SU-DHL-6 (cell line): ENCODE results near the gene NPHP4.

Source experiments
- H2AFZ ChIP-seq: fragments of 200-600 bp; sonication (generic); 2 replicates; pipeline ENCODE4 v1.6.1; 2014; ENCODE audit warnings: low read depth, mild to moderate bottlenecking, moderate library complexity, mixed read lengths, antibody characterized with exemption, low read length; ENCODE audit not compliant: severe bottlenecking
- H3F3A ChIP-seq: fragments of 200-600 bp; shearing (Covaris generic); 2 replicates; pipeline ENCODE4 v1.6.0; 2016; ENCODE audit warnings: antibody characterized with exemption, mild to moderate bottlenecking; ENCODE audit not compliant: insufficient read depth
- H3K27ac ChIP-seq: fragments of 200-600 bp; sonication (generic); 2 replicates; pipeline ENCODE4 v1.5.1; 2016; ENCODE audit warnings: low read depth, mild to moderate bottlenecking, low read length, moderate library complexity, mixed read lengths
- H3K27me3 ChIP-seq: fragments of 200-600 bp; sonication (generic), shearing (Covaris generic); 2 replicates; pipeline ENCODE4 v1.6.0; 2014; ENCODE audit warnings: mild to moderate bottlenecking, low read length
- H3K36me3 ChIP-seq: fragments of 200-600 bp; sonication (generic); 2 replicates; pipeline ENCODE4 v1.6.1; 2014; ENCODE audit warnings: mild to moderate bottlenecking, low read length, mixed read lengths
- H3K4me2 ChIP-seq: fragments of 300-600, 200-600 bp; shearing (Covaris generic), sonication (generic); 2 replicates; pipeline ENCODE4 v1.6.0; 2014; ENCODE audit warnings: low read length, low read depth, mild to moderate bottlenecking; ENCODE audit not compliant: poor library complexity, severe bottlenecking
- H3K4me3 ChIP-seq: fragments of 200-600 bp; sonication (generic); 2 replicates; pipeline ENCODE4 v1.5.1; 2014; ENCODE audit warnings: antibody characterized with exemption, low read length, mild to moderate bottlenecking, mixed read lengths; ENCODE audit not compliant: insufficient read depth, poor library complexity, severe bottlenecking
- H3K79me2 ChIP-seq: fragments of 200-600 bp; sonication (generic); 2 replicates; pipeline ENCODE4 v1.6.1; 2014; ENCODE audit warnings: mild to moderate bottlenecking, low read length, moderate library complexity; ENCODE audit not compliant: insufficient read depth
- H3K9ac ChIP-seq: fragments of 200-600 bp; sonication (generic); 2 replicates; pipeline ENCODE4 v1.7.0; 2014; ENCODE audit warnings: mild to moderate bottlenecking, low read length
- H3K9me2 ChIP-seq: fragments of 200-600 bp; sonication (generic); replicated peaks from 2 replicates; pipeline ENCODE4 v1.6.1; 2014; ENCODE audit warnings: low read length; ENCODE audit not compliant: insufficient read depth
- H3K9me3 ChIP-seq: fragments of 200-600 bp; sonication (generic); 2 replicates; pipeline ENCODE4 v1.6.1; 2014; ENCODE audit warnings: low read length, mixed read lengths; ENCODE audit not compliant: insufficient read depth
- H4K20me1 ChIP-seq: fragments of 200-600 bp; sonication (generic); 2 replicates; pipeline ENCODE4 v1.6.1; 2014; ENCODE audit warnings: low read depth, mild to moderate bottlenecking, antibody characterized with exemption, low read length, moderate library complexity, mixed read lengths
- CTCF ChIP-seq: fragments of 200-600 bp; sonication (generic); IDR thresholded peaks from one replicate; pipeline ENCODE4 v1.5.1; 2017; ENCODE audit warnings: antibody characterized with exemption, mild to moderate bottlenecking, low read length, moderate library complexity; ENCODE audit not compliant: insufficient read depth, poor library complexity, severe bottlenecking
- EZH2phosphoT487 ChIP-seq: fragments of 200-600 bp; sonication (generic), shearing (Covaris generic); conservative IDR thresholded peaks from 2 replicates; pipeline ENCODE4 v1.6.1; 2018; ENCODE audit warnings: mild to moderate bottlenecking, antibody characterized with exemption, low read length, moderate library complexity, mixed read lengths

Gene NPHP4

GRCh38 chr1:5943343-5944124 is 48.7 kb downstream of the NPHP4 start:
- no peak overlapping the region for H3K4me2 ChIP-seq
- H3K9me3 ChIP-seq: no peaks in the 10 kb centered on the region
- H3K27ac ChIP-seq: no peak overlapping the region
- no peak for TF ChIP-seq EZH2phosphoT487
- TF ChIP-seq CTCF: no peak
- no peaks in the 10 kb centered on the region for H3K36me3 ChIP-seq
- H3F3A ChIP-seq: no peaks in the 10 kb centered on the region
- no peaks in the 10 kb centered on the region for H4K20me1 ChIP-seq
- no peaks in the 10 kb centered on the region for H3K79me2 ChIP-seq
- no peak overlapping the region for H2AFZ ChIP-seq
- no peaks in the 10 kb centered on the region for H3K27me3 ChIP-seq
- H3K9ac ChIP-seq: no peak overlapping the region
- no peak overlapping the region for H3K4me3 ChIP-seq
- H3K9me2 ChIP-seq: no peaks in the 10 kb centered on the region

- Histone ChIP-seq H3K9me2 (no peaks in the 10 kb centered on the region), H3K9me3 (no peaks in the 10 kb centered on the region), H3K4me3 (no peak overlapping the region), H2AFZ (no peak overlapping the region), H3K27me3 (no peaks in the 10 kb centered on the region), H3K79me2 (no peaks in the 10 kb centered on the region), H3K27ac (no peak overlapping the region), H3K9ac (no peak overlapping the region), H4K20me1 (no peaks in the 10 kb centered on the region), H3K36me3 (no peaks in the 10 kb centered on the region), H3F3A (no peaks in the 10 kb centered on the region), H3K4me2 (no peak overlapping the region)
- TF ChIP-seq CTCF (no peak), EZH2phosphoT487 (no peak)
Observed at GRCh38 chr1:5941671-5942070, 50.6 kb downstream of the NPHP4 start.

- Histone ChIP-seq H3K27ac (no peak overlapping the region), H3K9ac (no peak overlapping the region), H4K20me1 (no peaks in the 10 kb centered on the region), H3K4me2 (no peak overlapping the region), H3K36me3 (no peaks in the 10 kb centered on the region), H3K4me3 (no peak overlapping the region), H3K27me3 (no peaks in the 10 kb centered on the region), H3K9me2 (no peaks in the 10 kb centered on the region), H2AFZ (no peak overlapping the region), H3K9me3 (no peaks in the 10 kb centered on the region), H3F3A (no peaks in the 10 kb centered on the region), H3K79me2 (no peaks in the 10 kb centered on the region)
- TF ChIP-seq CTCF: no peak
- no peak for TF ChIP-seq EZH2phosphoT487
Observed at GRCh38 chr1:5940723-5941407, 51.4 kb downstream of the NPHP4 start.
